Type B pancreatic cell (in vitro differentiated cells): ENCODE results near the gene HLA-A. TPM values are rescaled to one million over a fixed set of nuclear protein-coding genes. Genes with fewer than 3 reads are reported as not detected.

Experiments used
- DNase-seq: peaks from one replicate; pipeline ENCODE4 v3.0.0; 2021; ENCODE audit warnings: mixed read lengths; ENCODE audit not compliant: unreplicated experiment; ENCODE audit errors: extremely low spot score
- H3K27ac Mint-ChIP-seq: 2 replicates; pipeline ENCODE4 v1.8.0; 2021; ENCODE audit warnings: mild to moderate bottlenecking, mixed read lengths
- H3K27me3 Mint-ChIP-seq: 2 replicates; pipeline ENCODE4 v1.8.0; 2021; ENCODE audit warnings: mixed read lengths
- H3K36me3 Mint-ChIP-seq: 2 replicates; pipeline ENCODE4 v1.8.0; 2021; ENCODE audit warnings: mixed read lengths
- H3K4me1 Mint-ChIP-seq: one replicate; pipeline ENCODE4 v1.8.0; 2021; ENCODE audit warnings: mixed read lengths; ENCODE audit not compliant: unreplicated experiment
- H3K4me3 Mint-ChIP-seq: 2 replicates; pipeline ENCODE4 v1.8.0; 2021; ENCODE audit warnings: mild to moderate bottlenecking, mixed read lengths
- H3K9me3 Mint-ChIP-seq: 2 replicates; pipeline ENCODE4 v1.8.0; 2021; ENCODE audit warnings: mixed read lengths
- CTCF ChIP-seq: fragments of 200-600 bp; sonication (generic); conservative IDR thresholded peaks from 2 replicates; pipeline ENCODE4 v1.5.0; 2021; ENCODE audit warnings: antibody characterized with exemption, mild to moderate bottlenecking
- total RNA-seq: library from RNA; stranded (reverse); gene quantifications from 2 replicates; pipeline ENCODE4 v1.2.1, GENCODE V29; 2021; ENCODE audit warnings: low replicate concordance

HLA-A gene
- total RNA-seq, 1 donor from 2014 or later: 183 TPM

- DNase-seq: no peak
- no peaks in the 10 kb centered on the region for H3K9me3 Mint-ChIP-seq
- peaks cover 54% of the 10 kb centered on the region for H3K27me3 Mint-ChIP-seq
- no peak overlapping the region for H3K4me3 Mint-ChIP-seq
- TF ChIP-seq CTCF: no peak
- no peaks in the 10 kb centered on the region for H3K36me3 Mint-ChIP-seq
- H3K27ac Mint-ChIP-seq: no peak overlapping the region
- H3K4me1 Mint-ChIP-seq: no peaks in the 10 kb centered on the region
Measured at GRCh38 chr6:29919506-29920445, 22.6 kb upstream of the HLA-A start.

DNA sequence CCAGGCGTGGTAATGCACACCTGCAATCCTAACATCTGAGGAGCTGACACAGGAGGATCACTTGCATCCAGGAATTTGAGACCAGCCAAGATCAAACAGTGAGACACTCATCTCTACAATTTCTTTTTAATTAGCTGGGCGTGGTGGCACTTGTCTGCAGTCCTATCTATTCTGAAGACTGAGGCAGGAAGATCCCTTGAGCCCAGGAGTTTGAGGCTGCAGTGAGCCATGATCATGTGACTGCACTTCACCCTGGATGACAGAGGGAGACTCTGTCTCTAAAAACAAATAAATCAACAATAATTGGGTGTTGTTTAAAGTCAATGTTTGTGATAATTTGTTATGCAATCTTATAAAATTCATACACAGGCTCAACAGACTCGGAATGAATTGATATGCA, 18.0 kb upstream of the HLA-A start:
- DNase-seq: no peak
- Mint-ChIP-seq H3K36me3 (no peaks in the 10 kb centered on the region), H3K4me3 (no peak overlapping the region), H3K9me3 (no peaks in the 10 kb centered on the region), H3K27ac (no peak overlapping the region), H3K27me3 (peaks cover 36% of the 10 kb centered on the region), H3K4me1 (no peaks in the 10 kb centered on the region)
- TF ChIP-seq CTCF: no peak

GRCh38 chr6:29924731-29925130, 17.6 kb upstream of the HLA-A start:
- Mint-ChIP-seq H3K4me3 (no peak overlapping the region), H3K36me3 (no peaks in the 10 kb centered on the region), H3K9me3 (no peaks in the 10 kb centered on the region), H3K27ac (no peak overlapping the region), H3K27me3 (peaks cover 31% of the 10 kb centered on the region), H3K4me1 (no peaks in the 10 kb centered on the region)
- no peak for DNase-seq
- TF ChIP-seq CTCF: no peak

DNA sequence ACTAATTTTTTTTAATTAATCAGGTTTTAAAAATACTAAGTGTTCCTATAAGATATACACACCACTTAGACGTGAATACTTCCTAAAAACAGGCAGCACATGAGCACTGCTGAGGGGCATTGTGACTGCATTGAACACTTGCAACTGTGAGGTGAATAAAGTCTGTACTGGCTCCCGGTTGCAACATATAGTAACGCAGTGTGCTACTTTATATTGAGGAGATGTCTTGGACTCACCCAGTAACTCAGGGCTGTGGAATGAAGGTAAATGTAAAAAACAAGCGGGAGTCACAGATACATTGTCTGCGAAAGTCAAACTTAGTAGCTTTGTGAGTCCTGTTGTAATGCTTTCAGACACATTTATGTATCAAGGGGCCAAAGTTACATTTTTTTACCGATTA, 17.0 kb upstream of the HLA-A start:
- H3K27me3 Mint-ChIP-seq: peaks cover 26% of the 10 kb centered on the region
- no peak overlapping the region for H3K27ac Mint-ChIP-seq

DNA sequence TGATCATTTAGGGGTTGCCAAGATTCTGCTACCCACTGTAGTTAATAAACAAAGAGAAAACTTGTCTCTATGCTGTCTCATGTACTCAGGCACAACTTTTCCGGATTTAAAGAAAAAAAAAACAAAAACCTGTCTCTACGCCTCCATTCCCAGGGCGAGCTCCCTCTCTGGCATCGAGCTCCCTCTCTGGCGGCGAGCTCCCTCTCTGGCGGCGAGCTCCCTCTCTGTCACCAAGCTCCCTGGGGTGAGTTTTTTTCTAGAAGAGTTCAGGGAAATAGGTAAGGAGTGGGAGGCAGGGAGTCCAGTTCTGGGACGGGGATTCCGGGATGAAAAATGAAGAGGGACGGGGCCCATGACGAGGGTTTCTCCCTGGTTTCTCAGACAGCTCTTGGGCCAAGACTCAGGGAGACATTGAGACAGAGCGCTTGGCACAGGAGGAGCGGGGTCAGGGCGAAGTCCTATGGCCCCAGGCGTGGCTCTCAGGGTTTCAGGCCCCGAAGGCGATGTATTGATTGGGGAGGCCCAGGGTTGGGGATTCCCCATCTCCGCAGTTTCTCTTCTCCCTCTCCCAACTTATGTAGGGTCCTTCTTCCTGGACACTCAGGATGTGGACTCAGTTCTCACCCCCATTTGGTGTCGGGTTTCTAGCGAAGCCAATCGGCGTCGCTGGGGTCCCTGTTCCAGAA, 16.5 kb upstream of the HLA-A start:
- Mint-ChIP-seq H3K9me3 (no peaks in the 10 kb centered on the region), H3K36me3 (no peaks in the 10 kb centered on the region), H3K27me3 (peaks cover 21% of the 10 kb centered on the region), H3K4me1 (no peaks in the 10 kb centered on the region), H3K4me3 (peak overlapping the region; percentile 31), H3K27ac (no peak overlapping the region)
- no peak for TF ChIP-seq CTCF
- no peak for DNase-seq

More for the DNA sequence above, 17.0 kb upstream of the HLA-A start:
- no peaks in the 10 kb centered on the region for H3K36me3 Mint-ChIP-seq
- H3K9me3 Mint-ChIP-seq: no peaks in the 10 kb centered on the region
- H3K4me3 Mint-ChIP-seq: peak overlapping the region; percentile 31
- TF ChIP-seq CTCF: no peak
- no peaks in the 10 kb centered on the region for H3K4me1 Mint-ChIP-seq
- no peak for DNase-seq
